Endothelial cell of umbilical vein (primary cell): ENCODE measurements around the gene SEZ6.

Experiments used
- EZH2 ChIP-seq: IDR thresholded peaks from 2 replicates; pipeline ENCODE4 v1.6.1; 2012; ENCODE audit warnings: borderline replicate concordance, low read depth, mild to moderate bottlenecking, moderate library complexity, low read length, inconsistent platforms; ENCODE audit not compliant: severe bottlenecking
- FOS ChIP-seq: IDR thresholded peaks from 2 replicates; pipeline ENCODE4 v1.6.1; 2011; ENCODE audit warnings: mild to moderate bottlenecking, low read length, moderate library complexity, borderline replicate concordance; ENCODE audit not compliant: insufficient read depth
- POLR2A ChIP-seq: IDR thresholded peaks from 2 replicates; pipeline ENCODE4 v1.6.1; 2012; ENCODE audit warnings: low read depth, mild to moderate bottlenecking, control low read depth, low read length
- POLR2AphosphoS5 ChIP-seq: IDR thresholded peaks from 2 replicates; pipeline ENCODE4 v1.6.1; 2012; ENCODE audit warnings: low read depth, mild to moderate bottlenecking, control low read depth, low read length, moderate library complexity; ENCODE audit not compliant: insufficient read depth
- TF ChIP-seq, protein P1 (sequence below), 2 donors: IDR thresholded peaks; 1 replicate in 1 of 2; 2 replicates in 1 of 2; pipeline ENCODE4 v1.5.1; 2011; ENCODE audit warnings: low read length in 2 of 2, mild to moderate bottlenecking in 2 of 2, moderate library complexity in 2 of 2, control low read depth in 1 of 2, inconsistent platforms in 1 of 2, low read depth in 1 of 2; ENCODE audit not compliant: insufficient read depth in 1 of 2; ENCODE audit errors: extremely low read depth in 1 of 2
- TF ChIP-seq, protein P2 (sequence below): IDR thresholded peaks from 2 replicates; pipeline ENCODE4 v1.6.1; 2011; ENCODE audit not compliant: insufficient read depth, insufficient read length

DNA sequence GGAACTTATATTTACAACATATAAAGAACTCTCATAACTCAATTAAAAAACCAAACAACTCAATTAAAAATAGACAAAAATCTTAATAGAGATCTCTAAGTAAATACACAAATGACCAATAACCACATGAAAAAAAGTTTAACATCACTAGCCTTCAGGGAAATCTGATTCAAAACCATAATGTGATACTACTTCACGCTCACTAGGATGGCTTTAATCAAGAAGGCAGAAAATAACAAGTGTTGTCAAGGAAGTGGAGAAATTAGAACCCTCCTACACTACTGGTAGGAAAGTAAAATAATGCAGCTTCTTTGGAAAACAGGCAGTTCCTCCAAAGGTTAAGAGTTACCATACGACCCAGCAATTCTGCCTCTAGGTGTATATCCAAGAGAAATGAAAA lies 62.9 kb downstream of the SEZ6 start:
- no peak for TF ChIP-seq POLR2AphosphoS5
- TF ChIP-seq, protein P1, sequence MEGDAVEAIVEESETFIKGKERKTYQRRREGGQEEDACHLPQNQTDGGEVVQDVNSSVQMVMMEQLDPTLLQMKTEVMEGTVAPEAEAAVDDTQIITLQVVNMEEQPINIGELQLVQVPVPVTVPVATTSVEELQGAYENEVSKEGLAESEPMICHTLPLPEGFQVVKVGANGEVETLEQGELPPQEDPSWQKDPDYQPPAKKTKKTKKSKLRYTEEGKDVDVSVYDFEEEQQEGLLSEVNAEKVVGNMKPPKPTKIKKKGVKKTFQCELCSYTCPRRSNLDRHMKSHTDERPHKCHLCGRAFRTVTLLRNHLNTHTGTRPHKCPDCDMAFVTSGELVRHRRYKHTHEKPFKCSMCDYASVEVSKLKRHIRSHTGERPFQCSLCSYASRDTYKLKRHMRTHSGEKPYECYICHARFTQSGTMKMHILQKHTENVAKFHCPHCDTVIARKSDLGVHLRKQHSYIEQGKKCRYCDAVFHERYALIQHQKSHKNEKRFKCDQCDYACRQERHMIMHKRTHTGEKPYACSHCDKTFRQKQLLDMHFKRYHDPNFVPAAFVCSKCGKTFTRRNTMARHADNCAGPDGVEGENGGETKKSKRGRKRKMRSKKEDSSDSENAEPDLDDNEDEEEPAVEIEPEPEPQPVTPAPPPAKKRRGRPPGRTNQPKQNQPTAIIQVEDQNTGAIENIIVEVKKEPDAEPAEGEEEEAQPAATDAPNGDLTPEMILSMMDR (IDR thresholded peaks at IDR 0.05; ENCODE audit: extremely low read depth in 1 of 2, insufficient read depth in 1 of 2, low read depth in 1 of 2, low read length in 2 of 2) = no peak
- no peak for TF ChIP-seq FOS
- TF ChIP-seq, protein P2, sequence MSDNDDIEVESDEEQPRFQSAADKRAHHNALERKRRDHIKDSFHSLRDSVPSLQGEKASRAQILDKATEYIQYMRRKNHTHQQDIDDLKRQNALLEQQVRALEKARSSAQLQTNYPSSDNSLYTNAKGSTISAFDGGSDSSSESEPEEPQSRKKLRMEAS = no peak
- no peak for TF ChIP-seq POLR2A
- no peak for TF ChIP-seq EZH2
